Breast epithelium (tissue), 3 donors: Measurements from ENCODE around the gene SALL1.

Source experiments
- CTCF ChIP-seq, 3 donors: fragments of 450-650 bp; IDR thresholded peaks; one replicate each; pipeline ENCODE4 v1.5.1; 2016 to 2017; ENCODE audit warnings: antibody characterized with exemption in 3 of 3, mild to moderate bottlenecking in 3 of 3, moderate library complexity in 3 of 3
- POLR2A ChIP-seq: fragments of 450-650 bp; IDR thresholded peaks from one replicate; pipeline ENCODE4 v1.6.1; 2016; ENCODE audit warnings: antibody characterized with exemption, mild to moderate bottlenecking, moderate library complexity
- POLR2AphosphoS5 ChIP-seq, 3 donors: sonication (generic); formaldehyde crosslinking; IDR thresholded peaks; one replicate each; pipeline ENCODE4 v1.6.1; 2017; ENCODE audit warnings: antibody characterized with exemption in 3 of 3

GRCh38 chr16:51141541-51141940 is 9.5 kb downstream of the SALL1 start:
- TF ChIP-seq CTCF (IDR thresholded peaks at IDR 0.05) (no peak), POLR2A (no peak), POLR2AphosphoS5 (IDR thresholded peaks at IDR 0.05) (no peak)
